GM23338 (cell line): ENCODE measurements around the gene GFAP. TPM values are rescaled to one million over a fixed set of nuclear protein-coding genes. Genes with fewer than 3 reads are reported as not detected.

Experiments
- ATAC-seq: fragments of 200-7000 bp; cut with Tn5 transposase; 3 replicates; pipeline ENCODE4 v1.9.1; 2020
- DNase-seq: peaks from one replicate; pipeline ENCODE4 v3.0.0-alpha.2; 2015; ENCODE audit warnings: low spot score
- H2AFZ ChIP-seq: fragments of 200-600 bp; sonication (generic); 2 replicates; pipeline ENCODE4 v1.8.0; 2016; ENCODE audit warnings: antibody characterized with exemption, mild to moderate bottlenecking, moderate library complexity
- H3F3A ChIP-seq: fragments of 200-600 bp; sonication (generic); replicated peaks from 2 replicates; pipeline ENCODE4 v1.8.0; 2017; ENCODE audit warnings: antibody characterized with exemption, mixed run types, low read depth
- H3K27ac ChIP-seq: fragments of 200-600 bp; sonication (generic); 2 replicates; pipeline ENCODE4 v1.6.1; 2016; ENCODE audit warnings: low read depth
- H3K27me3 ChIP-seq: fragments of 200-600 bp; sonication (generic); 2 replicates; pipeline ENCODE4 v1.8.0; 2016; ENCODE audit warnings: mild to moderate bottlenecking, mixed run types, moderate library complexity; ENCODE audit not compliant: insufficient read depth
- H3K36me3 ChIP-seq: fragments of 200-600 bp; sonication (generic); 2 replicates; pipeline ENCODE4 v1.8.0; 2016; ENCODE audit warnings: mild to moderate bottlenecking; ENCODE audit not compliant: insufficient read depth
- H3K4me1 ChIP-seq: fragments of 200-600 bp; sonication (generic); 2 replicates; pipeline ENCODE4 v1.8.0; 2016; ENCODE audit warnings: mild to moderate bottlenecking, moderate library complexity; ENCODE audit not compliant: insufficient read depth
- H3K4me2 ChIP-seq: fragments of 200-600 bp; sonication (generic); 2 replicates; pipeline ENCODE4 v1.7.1; 2017; ENCODE audit warnings: mixed run types
- H3K4me3 ChIP-seq: fragments of 200-600 bp; sonication (generic); 2 replicates; pipeline ENCODE4 v1.6.1; 2016; ENCODE audit warnings: mixed run types
- H3K79me2 ChIP-seq: fragments of 200-600 bp; sonication (generic); replicated peaks from 2 replicates; pipeline ENCODE4 v1.8.0; 2017; ENCODE audit warnings: mild to moderate bottlenecking; ENCODE audit not compliant: insufficient read depth
- H3K9me2 ChIP-seq: fragments of 200-600 bp; sonication (generic); 2 replicates; pipeline ENCODE4 v1.8.0; 2017; ENCODE audit not compliant: insufficient read depth
- H4K20me1 ChIP-seq: fragments of 200-600 bp; sonication (generic); replicated peaks from 2 replicates; pipeline ENCODE4 v1.8.0; 2017; ENCODE audit warnings: mild to moderate bottlenecking; ENCODE audit not compliant: insufficient read depth
- H3K27ac Mint-ChIP-seq: 2 replicates; pipeline ENCODE4 v1.8.0; 2020; ENCODE audit warnings: inconsistent platforms, mild to moderate bottlenecking, moderate library complexity, mixed read lengths
- H3K27me3 Mint-ChIP-seq: 3 replicates; pipeline ENCODE4 v1.8.0; 2022; ENCODE audit warnings: low read depth, mild to moderate bottlenecking, moderate library complexity, mixed read lengths, inconsistent platforms; ENCODE audit not compliant: insufficient read depth, poor library complexity
- H3K36me3 Mint-ChIP-seq: 3 replicates; pipeline ENCODE4 v1.8.0; 2021; ENCODE audit warnings: low read depth, mild to moderate bottlenecking, inconsistent platforms, moderate library complexity, mixed read lengths
- H3K4me1 Mint-ChIP-seq: 3 replicates; pipeline ENCODE4 v1.8.0; 2020; ENCODE audit warnings: mild to moderate bottlenecking, inconsistent platforms, mixed read lengths
- H3K4me3 Mint-ChIP-seq: 3 replicates; pipeline ENCODE4 v1.8.0; 2021; ENCODE audit warnings: moderate library complexity, mild to moderate bottlenecking, inconsistent platforms, mixed read lengths
- H3K9me3 Mint-ChIP-seq: 3 replicates; pipeline ENCODE4 v1.8.0; 2020; ENCODE audit warnings: moderate library complexity, mild to moderate bottlenecking, inconsistent platforms, mixed read lengths
- CREB1 ChIP-seq: fragments of 250-450 bp; sonication (Bioruptor Pico); IDR thresholded peaks from 2 replicates; pipeline ENCODE4 v1.5.0; 2020; ENCODE audit warnings: low read depth, mild to moderate bottlenecking, moderate library complexity
- ETS1 ChIP-seq: IDR thresholded peaks from 2 replicates; pipeline ENCODE4 v1.6.1; 2016; ENCODE audit warnings: antibody characterized with exemption
- EZH2 ChIP-seq: fragments of 200-600 bp; sonication (generic); IDR thresholded peaks from one replicate; pipeline ENCODE4 v1.8.0; 2017; ENCODE audit warnings: antibody characterized with exemption, mild to moderate bottlenecking, low read depth; ENCODE audit not compliant: unreplicated experiment
- EZH2phosphoT487 ChIP-seq: fragments of 200-600 bp; sonication (generic); IDR thresholded peaks from one replicate; pipeline ENCODE4 v1.8.1; 2018; ENCODE audit warnings: antibody characterized with exemption; ENCODE audit not compliant: unreplicated experiment
- NANOG ChIP-seq: IDR thresholded peaks from 2 replicates; pipeline ENCODE4 v1.6.1; 2016; ENCODE audit warnings: antibody characterized with exemption, borderline replicate concordance
- POLR2AphosphoS5 ChIP-seq: IDR thresholded peaks from 2 replicates; pipeline ENCODE4 v1.6.1; 2016; ENCODE audit warnings: antibody characterized with exemption, low read depth
- STAT1 ChIP-seq: IDR thresholded peaks from one replicate; pipeline ENCODE4 v1.6.1; 2016; ENCODE audit warnings: antibody characterized with exemption; ENCODE audit not compliant: unreplicated experiment
- ZNF462 ChIP-seq: fragments of 250-450 bp; sonication (Bioruptor Pico); IDR thresholded peaks from 2 replicates; pipeline ENCODE4 v1.5.0; 2020; ENCODE audit warnings: mild to moderate bottlenecking, moderate library complexity
- polyA plus RNA-seq: library from polyadenylated mRNA; unstranded; fragments of >200 nt; fragmentation: Nextera tagmentation; extraction: Ambion mirVana; gene quantifications from 2 replicates; pipeline ENCODE4 v1.2.1, GENCODE V29; 2016
- total RNA-seq: library from RNA; depleted of rRNA; stranded (reverse); fragments of >200 nt; shearing (Covaris generic); gene quantifications from 2 replicates; pipeline ENCODE4 v1.2.3, GENCODE V29; 2014
- TF ChIP-seq, protein P1 (sequence below): IDR thresholded peaks from one replicate; pipeline ENCODE4 v1.6.1; 2018; ENCODE audit warnings: antibody characterized with exemption; ENCODE audit not compliant: unreplicated experiment
- TF ChIP-seq, protein P2 (sequence below), 2 experiments: fragments of 200-600 bp in 1 of 2; sonication (generic) in 1 of 2; conservative IDR thresholded peaks; 2 replicates each; pipeline versions ENCODE4 v1.5.1 to v1.6.1; 2016 to 2017; ENCODE audit warnings: antibody characterized with exemption in 2 of 2, low read depth in 2 of 2, mild to moderate bottlenecking in 2 of 2, moderate library complexity in 1 of 2

Gene GFAP
- total and polyA plus RNA-seq, 2 experiments from 2014 or later: 0.15 to 5.1 TPM

- peaks cover 2% of the 10 kb centered on the region for H3K27me3 Mint-ChIP-seq
- Histone ChIP-seq H3K79me2 (peaks cover 4% of the 10 kb centered on the region), H2AFZ (no peak overlapping the region), H3F3A (no peaks in the 10 kb centered on the region), H3K36me3 (peaks cover 32% of the 10 kb centered on the region), H3K27me3 (no peaks in the 10 kb centered on the region), H4K20me1 (peaks cover 11% of the 10 kb centered on the region), H3K27ac (no peak overlapping the region), H3K4me3 (no peak overlapping the region), H3K4me1 (no peaks in the 10 kb centered on the region), H3K9me2 (no peaks in the 10 kb centered on the region), H3K4me2 (no peak overlapping the region)
- H3K27ac Mint-ChIP-seq: no peak overlapping the region
- DNase-seq: no peak
- H3K4me3 Mint-ChIP-seq: no peak overlapping the region
- no peak for ATAC-seq
- TF ChIP-seq EZH2phosphoT487: no peak
- TF ChIP-seq, protein P1, sequence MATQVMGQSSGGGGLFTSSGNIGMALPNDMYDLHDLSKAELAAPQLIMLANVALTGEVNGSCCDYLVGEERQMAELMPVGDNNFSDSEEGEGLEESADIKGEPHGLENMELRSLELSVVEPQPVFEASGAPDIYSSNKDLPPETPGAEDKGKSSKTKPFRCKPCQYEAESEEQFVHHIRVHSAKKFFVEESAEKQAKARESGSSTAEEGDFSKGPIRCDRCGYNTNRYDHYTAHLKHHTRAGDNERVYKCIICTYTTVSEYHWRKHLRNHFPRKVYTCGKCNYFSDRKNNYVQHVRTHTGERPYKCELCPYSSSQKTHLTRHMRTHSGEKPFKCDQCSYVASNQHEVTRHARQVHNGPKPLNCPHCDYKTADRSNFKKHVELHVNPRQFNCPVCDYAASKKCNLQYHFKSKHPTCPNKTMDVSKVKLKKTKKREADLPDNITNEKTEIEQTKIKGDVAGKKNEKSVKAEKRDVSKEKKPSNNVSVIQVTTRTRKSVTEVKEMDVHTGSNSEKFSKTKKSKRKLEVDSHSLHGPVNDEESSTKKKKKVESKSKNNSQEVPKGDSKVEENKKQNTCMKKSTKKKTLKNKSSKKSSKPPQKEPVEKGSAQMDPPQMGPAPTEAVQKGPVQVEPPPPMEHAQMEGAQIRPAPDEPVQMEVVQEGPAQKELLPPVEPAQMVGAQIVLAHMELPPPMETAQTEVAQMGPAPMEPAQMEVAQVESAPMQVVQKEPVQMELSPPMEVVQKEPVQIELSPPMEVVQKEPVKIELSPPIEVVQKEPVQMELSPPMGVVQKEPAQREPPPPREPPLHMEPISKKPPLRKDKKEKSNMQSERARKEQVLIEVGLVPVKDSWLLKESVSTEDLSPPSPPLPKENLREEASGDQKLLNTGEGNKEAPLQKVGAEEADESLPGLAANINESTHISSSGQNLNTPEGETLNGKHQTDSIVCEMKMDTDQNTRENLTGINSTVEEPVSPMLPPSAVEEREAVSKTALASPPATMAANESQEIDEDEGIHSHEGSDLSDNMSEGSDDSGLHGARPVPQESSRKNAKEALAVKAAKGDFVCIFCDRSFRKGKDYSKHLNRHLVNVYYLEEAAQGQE: no peak
- no peak for TF ChIP-seq CREB1 (CRISPR knock-in tag)
- TF ChIP-seq STAT1: no peak
- TF ChIP-seq, protein P2, sequence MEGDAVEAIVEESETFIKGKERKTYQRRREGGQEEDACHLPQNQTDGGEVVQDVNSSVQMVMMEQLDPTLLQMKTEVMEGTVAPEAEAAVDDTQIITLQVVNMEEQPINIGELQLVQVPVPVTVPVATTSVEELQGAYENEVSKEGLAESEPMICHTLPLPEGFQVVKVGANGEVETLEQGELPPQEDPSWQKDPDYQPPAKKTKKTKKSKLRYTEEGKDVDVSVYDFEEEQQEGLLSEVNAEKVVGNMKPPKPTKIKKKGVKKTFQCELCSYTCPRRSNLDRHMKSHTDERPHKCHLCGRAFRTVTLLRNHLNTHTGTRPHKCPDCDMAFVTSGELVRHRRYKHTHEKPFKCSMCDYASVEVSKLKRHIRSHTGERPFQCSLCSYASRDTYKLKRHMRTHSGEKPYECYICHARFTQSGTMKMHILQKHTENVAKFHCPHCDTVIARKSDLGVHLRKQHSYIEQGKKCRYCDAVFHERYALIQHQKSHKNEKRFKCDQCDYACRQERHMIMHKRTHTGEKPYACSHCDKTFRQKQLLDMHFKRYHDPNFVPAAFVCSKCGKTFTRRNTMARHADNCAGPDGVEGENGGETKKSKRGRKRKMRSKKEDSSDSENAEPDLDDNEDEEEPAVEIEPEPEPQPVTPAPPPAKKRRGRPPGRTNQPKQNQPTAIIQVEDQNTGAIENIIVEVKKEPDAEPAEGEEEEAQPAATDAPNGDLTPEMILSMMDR (conservative IDR thresholded peaks at IDR 0.05; ENCODE audit: low read depth in 2 of 2): no peak
- no peak for TF ChIP-seq ZNF462 (CRISPR knock-in tag)
- no peak for TF ChIP-seq ETS1
- no peak for TF ChIP-seq POLR2AphosphoS5
- no peak for TF ChIP-seq EZH2
- no peak for TF ChIP-seq NANOG
- H3K4me1 Mint-ChIP-seq: no peaks in the 10 kb centered on the region
- H3K36me3 Mint-ChIP-seq: peaks cover 80% of the 10 kb centered on the region
- H3K9me3 Mint-ChIP-seq: no peaks in the 10 kb centered on the region
Observed at GRCh38 chr17:44932787-44933097, 17.4 kb upstream of the GFAP start.
